HCT116 (cell line): ENCODE data around the gene TMEM234.

Source experiments
- CTCF ChIP-seq, 3 experiments: fragments of 200-600 bp in 1 of 3; sonication (generic) in 1 of 3; IDR thresholded peaks in 2 of 3; conservative IDR thresholded peaks in 1 of 3; 2 replicates each; pipeline ENCODE4 v1.5.1; 2012 to 2017; ENCODE audit warnings: low read depth in 2 of 3, low read length in 2 of 3, antibody characterized with exemption in 1 of 3, borderline replicate concordance in 1 of 3, control low read depth in 1 of 3, mild to moderate bottlenecking in 1 of 3, mixed read lengths in 1 of 3, mixed run types in 1 of 3, moderate library complexity in 1 of 3; ENCODE audit not compliant: insufficient read depth in 1 of 3
- EZH2 ChIP-seq: fragments of 200-600 bp; sonication (generic); IDR thresholded peaks from 2 replicates; pipeline ENCODE4 v1.6.1; 2017; ENCODE audit warnings: antibody characterized with exemption, mixed run types
- FOSL1 ChIP-seq: IDR thresholded peaks from 2 replicates; pipeline ENCODE4 v1.6.1; 2012; ENCODE audit warnings: low read depth
- POLR2A ChIP-seq: IDR thresholded peaks from 2 replicates; pipeline ENCODE4 v1.7.0; 2011; ENCODE audit warnings: borderline replicate concordance; ENCODE audit not compliant: insufficient read depth, insufficient read length; ENCODE audit errors: extremely low read depth
- POLR2AphosphoS5 ChIP-seq: IDR thresholded peaks from 2 replicates; pipeline ENCODE4 v1.6.1; 2011; ENCODE audit warnings: mild to moderate bottlenecking, low read depth, low read length, moderate library complexity
- RAD21 ChIP-seq: IDR thresholded peaks from 2 replicates; pipeline ENCODE4 v1.6.1; 2012; ENCODE audit warnings: low read depth, mild to moderate bottlenecking
- SIN3A ChIP-seq: IDR thresholded peaks from 2 replicates; pipeline ENCODE4 v1.6.1; 2012; ENCODE audit warnings: low read depth
- SP1 ChIP-seq: IDR thresholded peaks from 2 replicates; pipeline ENCODE4 v1.6.1; 2012; ENCODE audit warnings: low read depth
- SRF ChIP-seq: IDR thresholded peaks from 2 replicates; pipeline ENCODE4 v1.6.1; 2012; ENCODE audit warnings: low read depth
- YY1 ChIP-seq: IDR thresholded peaks from 2 replicates; pipeline ENCODE4 v1.6.1; 2011; ENCODE audit warnings: low read length, low read depth, moderate library complexity, mild to moderate bottlenecking; ENCODE audit not compliant: insufficient replicate concordance; ENCODE audit errors: extremely low read depth
- ZFX ChIP-seq: fragments of 450-650 bp; IDR thresholded peaks from 2 replicates; pipeline ENCODE4 v1.6.1; 2017
- ZNF274 ChIP-seq: fragments of 200-500 bp; sonication (Bioruptor generic); IDR thresholded peaks from 2 replicates; pipeline ENCODE4 v1.6.1; 2014; ENCODE audit warnings: mild to moderate bottlenecking, low read depth, low read length, inconsistent platforms

DNA sequence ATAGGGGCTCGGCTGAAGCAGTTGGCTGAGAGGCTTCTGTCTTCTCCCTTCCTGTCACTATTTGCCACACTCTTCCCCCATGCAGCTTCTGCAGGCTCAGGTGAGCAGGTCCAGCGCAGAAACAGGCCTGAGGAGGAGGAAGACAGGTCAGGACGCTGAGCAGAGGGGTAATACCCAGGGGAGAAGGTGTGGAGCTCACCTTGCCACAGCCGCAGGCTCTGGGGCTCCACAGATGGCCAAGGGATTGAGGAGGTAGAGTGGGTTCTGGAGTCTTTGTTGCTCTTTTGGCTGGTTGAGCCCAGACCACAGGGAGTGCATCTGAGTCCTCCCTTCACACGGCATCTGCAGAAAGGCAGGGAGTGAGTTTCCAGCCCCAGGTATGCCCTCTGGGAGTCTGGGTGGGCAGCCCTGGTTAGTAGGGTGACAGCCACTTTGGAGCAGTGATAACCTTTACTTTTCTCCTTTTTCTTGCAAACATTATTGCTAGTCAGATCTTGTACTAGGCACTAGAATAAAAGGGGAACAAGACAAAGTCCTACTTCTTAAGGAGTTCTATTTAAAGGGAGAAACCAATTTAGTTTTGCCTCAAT lies 9.8 kb upstream of the TMEM234 start:
- TF ChIP-seq CTCF (IDR thresholded peaks at IDR 0.05 in 2 of 3, conservative IDR thresholded peaks at IDR 0.05 in 1 of 3; ENCODE audit: borderline replicate concordance in 1 of 3, insufficient read depth in 1 of 3, low read depth in 2 of 3, low read length in 2 of 3) (no peak), RAD21 (no peak), POLR2AphosphoS5 (no peak), ZFX (no peak), POLR2A (no peak), SIN3A (no peak), FOSL1 (no peak), YY1 (no peak), EZH2 (no peak), SP1 (no peak), ZNF274 (no peak), SRF (no peak)
